GM18505 (cell line): ENCODE measurements around the gene SLC5A4.

Experiments used
- ATAC-seq: cut with Tn5 transposase; IDR thresholded peaks from one replicate; pipeline ENCODE4 v1.9.1; 2021; ENCODE audit not compliant: unreplicated experiment
- POLR2A ChIP-seq: IDR thresholded peaks from 4 replicates; pipeline ENCODE4 v1.6.1; 2011; ENCODE audit warnings: borderline replicate concordance; ENCODE audit not compliant: insufficient read depth, insufficient read length; ENCODE audit errors: extremely low read depth

SLC5A4 gene

GRCh38 chr22:32217465-32217864 lies 37.7 kb downstream of the SLC5A4 start:
- no peak for ATAC-seq
- no peak for TF ChIP-seq POLR2A

- no peak for ATAC-seq
- no peak for TF ChIP-seq POLR2A
Measured at GRCh38 chr22:32216911-32217310, 38.2 kb downstream of the SLC5A4 start.

DNA sequence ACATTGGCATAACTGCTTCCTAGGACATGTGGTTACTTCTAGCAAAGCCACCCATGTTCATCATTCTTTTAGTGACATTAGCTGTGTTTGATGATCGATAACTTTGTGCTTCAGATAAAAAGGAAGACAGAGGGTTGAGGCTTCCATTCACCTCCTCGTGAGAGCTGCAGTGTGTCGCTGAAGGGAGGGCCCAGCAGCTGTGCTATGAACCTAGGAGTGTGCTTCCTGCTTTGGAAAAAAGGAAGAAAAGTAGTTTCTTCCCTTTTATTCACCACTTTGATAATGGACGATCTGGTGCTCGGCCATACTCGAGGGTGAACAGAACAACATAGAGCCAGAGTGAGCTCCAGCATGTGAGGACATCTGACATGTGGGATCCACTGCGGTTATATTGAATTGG lies 44.1 kb downstream of the SLC5A4 start:
- no peak for ATAC-seq
- TF ChIP-seq POLR2A: no peak

GRCh38 chr22:32208681-32209080 lies 46.5 kb downstream of the SLC5A4 start:
- no peak for ATAC-seq
- no peak for TF ChIP-seq POLR2A

GRCh38 chr22:32207971-32208480 lies 47.1 kb downstream of the SLC5A4 start:
- no peak for ATAC-seq
- no peak for TF ChIP-seq POLR2A

DNA sequence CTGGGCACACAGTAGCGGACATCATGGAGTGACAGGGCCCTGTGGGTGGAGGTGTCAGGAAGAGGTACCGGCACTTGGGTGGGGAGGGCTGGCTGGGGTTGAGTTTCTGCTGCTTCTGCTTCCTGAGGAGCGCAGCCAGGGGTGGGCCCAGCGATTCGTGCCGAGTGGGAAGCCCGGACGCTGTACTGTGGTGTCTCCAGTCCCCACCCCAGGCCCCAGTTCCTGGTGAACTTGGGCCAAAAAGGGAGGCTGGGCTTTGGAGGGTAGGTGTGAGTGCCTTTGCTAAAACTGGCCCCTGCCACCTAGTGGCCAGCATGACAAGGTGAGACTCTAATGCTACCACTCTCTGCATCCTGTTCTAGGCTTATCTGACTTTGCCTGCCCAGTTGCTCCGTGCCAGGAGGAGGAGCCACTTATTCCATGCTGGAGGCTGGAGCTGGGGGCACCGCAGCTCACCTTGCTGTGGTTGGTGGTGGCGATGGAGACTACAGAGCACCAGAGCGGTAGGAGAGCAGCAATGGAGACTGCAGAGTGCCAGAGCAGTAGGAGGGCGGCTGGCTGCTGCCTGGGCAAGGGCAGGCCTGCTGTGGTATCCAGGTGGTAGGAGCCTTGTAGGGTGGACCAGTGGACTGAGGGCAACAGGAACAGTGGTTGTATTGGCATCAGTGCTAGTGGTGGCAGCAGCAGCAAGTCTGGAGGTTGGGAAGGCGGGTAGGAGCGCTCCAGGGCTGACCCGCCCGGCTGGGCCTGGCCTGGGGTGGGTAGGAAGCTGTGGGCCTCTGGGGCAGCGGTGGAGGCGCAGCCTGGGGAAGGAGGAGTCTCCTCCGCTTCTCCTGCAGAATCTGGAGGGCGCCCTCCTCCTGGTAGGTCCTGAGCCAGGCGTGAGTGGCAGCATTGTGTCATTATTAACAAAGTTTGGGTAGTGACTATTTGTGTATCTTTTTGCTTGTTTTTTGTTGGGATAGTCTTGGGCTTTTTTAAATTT lies 48.1 kb downstream of the SLC5A4 start:
- TF ChIP-seq POLR2A: no peak
- no peak for ATAC-seq

DNA sequence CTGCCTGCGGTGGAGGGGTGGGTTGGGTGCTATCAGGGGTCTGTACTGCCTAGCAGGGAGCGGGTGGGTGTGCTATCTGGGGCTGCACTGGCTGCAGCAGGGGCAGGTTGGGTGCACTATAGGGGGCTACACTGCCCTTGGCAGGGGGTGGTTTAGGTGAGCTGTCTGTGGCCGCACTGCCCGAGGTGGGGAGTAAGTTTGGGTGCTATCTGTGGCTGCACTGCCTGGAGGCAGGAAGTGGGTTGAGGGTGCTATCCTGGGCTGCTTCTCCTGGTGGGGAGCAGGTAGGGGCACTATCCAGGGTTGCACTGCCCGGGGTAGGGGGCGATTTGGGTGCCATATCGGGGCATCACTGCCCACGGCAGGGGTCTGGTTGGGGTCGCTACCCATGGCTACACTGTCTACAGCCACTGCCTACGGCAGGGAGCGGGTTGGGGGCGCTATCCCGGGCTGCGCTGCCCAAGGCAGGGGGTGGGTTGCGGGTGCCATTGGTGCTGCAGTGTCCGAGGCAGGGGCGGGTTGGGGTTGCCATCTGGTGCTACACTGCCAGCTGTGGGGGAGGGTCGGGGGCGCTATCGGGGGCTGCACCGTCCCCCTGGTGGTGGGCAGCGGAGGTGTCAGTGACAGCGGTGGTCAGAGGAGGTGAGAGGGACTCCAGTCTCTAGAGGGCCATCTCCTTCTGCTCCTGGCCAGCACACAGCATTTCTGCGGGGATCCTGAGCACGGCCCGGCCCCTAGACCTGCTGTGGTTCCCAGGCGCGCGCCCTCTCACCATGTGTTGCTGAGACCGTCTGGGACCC lies 49.0 kb downstream of the SLC5A4 start:
- TF ChIP-seq POLR2A: no peak
- no peak for ATAC-seq

DNA sequence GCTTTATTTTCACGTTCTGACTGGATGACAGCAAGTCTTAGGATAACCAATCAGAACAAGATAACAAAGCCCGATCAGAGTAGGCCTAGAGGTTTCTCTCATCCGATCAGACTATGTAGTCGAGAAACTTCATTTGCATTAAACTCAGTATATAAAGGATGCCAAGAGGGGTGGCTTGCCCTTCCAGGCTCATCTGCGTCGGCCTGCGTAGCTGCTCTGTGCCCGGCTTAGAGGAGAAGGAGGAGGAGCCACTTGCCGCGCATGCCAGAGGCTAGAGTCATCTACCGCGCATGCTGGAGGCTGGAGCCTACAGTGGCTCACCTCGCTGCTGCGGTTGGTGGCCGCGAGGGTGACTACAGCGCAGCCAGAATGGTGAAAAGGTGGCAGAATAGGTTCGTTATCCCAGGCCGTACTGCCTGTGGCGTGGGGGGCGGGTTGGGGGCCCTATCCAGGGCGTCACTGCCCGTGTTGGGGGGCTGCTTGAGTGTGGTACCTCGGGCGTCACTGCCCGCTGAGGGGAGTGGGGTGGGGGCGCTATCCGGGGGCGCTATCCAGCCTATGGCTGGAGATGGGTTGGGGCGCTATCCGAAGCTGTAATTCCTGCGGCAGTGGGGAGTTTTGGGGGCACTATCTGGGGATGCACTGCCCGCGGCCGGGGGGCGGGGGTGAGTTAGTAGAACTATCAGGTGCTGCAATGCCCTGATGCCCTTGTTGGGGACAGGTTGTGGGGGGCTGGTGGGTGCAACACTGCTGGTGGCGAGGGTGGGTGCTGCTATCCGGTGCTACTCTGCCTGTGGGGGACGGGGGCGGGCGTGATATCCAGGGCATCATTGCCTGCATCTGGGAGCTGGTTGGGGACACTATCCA lies 50.1 kb downstream of the SLC5A4 start, which contains the start of gene RFPL2:
TSS of gene RFPL2 (minus strand) at position 218 of the 867 bp plus-strand sequence. CDS start 2,622 bp downstream, outside the sequence.
- TF ChIP-seq POLR2A: no peak
- ATAC-seq: no peak

DNA sequence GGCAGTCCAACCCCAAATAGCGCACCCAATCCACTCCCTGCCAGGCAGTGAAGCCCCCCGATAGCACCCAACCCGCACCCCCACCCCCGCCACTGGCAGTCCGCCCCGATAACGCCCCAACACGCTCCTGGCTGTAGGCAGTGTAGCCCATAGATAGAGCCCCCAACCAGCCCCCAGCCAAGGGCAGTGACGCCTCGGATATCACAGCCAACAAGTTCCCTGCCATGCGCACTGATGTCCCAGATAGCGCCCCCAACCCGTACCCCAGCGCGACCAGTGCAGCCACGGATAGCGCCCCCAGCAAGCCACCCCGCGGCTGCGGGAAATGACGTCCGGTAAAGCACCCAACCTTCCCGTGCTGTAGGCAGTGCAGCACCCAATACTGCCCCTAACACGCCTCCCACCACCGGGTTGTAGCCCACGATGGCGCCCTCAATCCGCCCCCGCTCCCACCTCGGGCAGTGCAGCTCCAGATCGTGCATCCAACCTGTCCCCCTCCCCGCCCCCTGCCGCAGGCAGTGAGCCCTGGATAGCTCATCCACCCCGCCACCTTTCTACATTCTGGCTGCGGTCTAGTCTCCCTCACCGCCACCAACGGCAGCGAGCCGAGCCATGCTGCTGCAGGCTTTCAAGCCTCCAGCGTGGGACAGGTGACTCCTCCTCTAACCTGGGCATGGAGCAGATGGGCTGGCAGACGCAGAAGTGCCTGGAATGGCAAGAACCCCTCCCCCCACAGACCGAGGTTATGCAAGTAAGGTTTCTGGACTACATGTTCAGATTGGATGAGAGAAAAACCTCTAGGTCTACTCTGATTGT lies 50.9 kb downstream of the SLC5A4 start:
- ATAC-seq: no peak
- no peak for TF ChIP-seq POLR2A

GRCh38 chr22:32203181-32204039 lies 51.7 kb downstream of the SLC5A4 start:
- TF ChIP-seq POLR2A: no peak
- ATAC-seq: no peak
